Neural progenitor cell (in vitro differentiated cells): ENCODE results near the gene OR8B4. TPM values are rescaled to one million over a fixed set of nuclear protein-coding genes. Genes with fewer than 3 reads are reported as not detected.
"Not testable (repeated sequence)": the region's sequence is repeated elsewhere in the genome, so short reads cannot be mapped to it uniquely, and the experiment has no call there.

ENCODE experiments used
- DNase-seq: peaks from one replicate; pipeline ENCODE4 v3.0.0-alpha.2; 2016; ENCODE audit warnings: low spot score
- H2AFZ ChIP-seq: fragments of 200-600 bp; sonication (generic); replicated peaks from 2 replicates; pipeline ENCODE4 v1.6.1; 2016; ENCODE audit warnings: antibody characterized with exemption
- H3F3A ChIP-seq: fragments of 200-600 bp; sonication (generic); 2 replicates; pipeline ENCODE4 v1.6.1; 2016; ENCODE audit warnings: antibody characterized with exemption, low read depth
- H3K27ac ChIP-seq: fragments of 200-600 bp; sonication (generic); 2 replicates; pipeline ENCODE4 v1.5.1; 2016; ENCODE audit warnings: mild to moderate bottlenecking
- H3K27me3 ChIP-seq: fragments of 200-600 bp; sonication (generic); 2 replicates; pipeline ENCODE4 v1.6.1; 2016; ENCODE audit warnings: mild to moderate bottlenecking, moderate library complexity
- H3K36me3 ChIP-seq: fragments of 200-600 bp; sonication (generic); 2 replicates; pipeline ENCODE4 v1.5.1; 2016
- H3K4me1 ChIP-seq: fragments of 200-600 bp; sonication (generic); 2 replicates; pipeline ENCODE4 v1.6.1; 2016; ENCODE audit warnings: mixed run types
- H3K4me2 ChIP-seq: fragments of 200-600 bp; sonication (generic); 2 replicates; pipeline ENCODE4 v1.6.1; 2016
- H3K4me3 ChIP-seq: fragments of 200-600 bp; sonication (generic); 2 replicates; pipeline ENCODE4 v1.5.1; 2016
- H3K79me2 ChIP-seq: fragments of 200-600 bp; sonication (generic); 2 replicates; pipeline ENCODE4 v1.6.1; 2016; ENCODE audit warnings: low read depth
- H3K9ac ChIP-seq: fragments of 200-600 bp; sonication (generic); 2 replicates; pipeline ENCODE4 v1.6.1; 2016
- H3K9me3 ChIP-seq: fragments of 200-600 bp; sonication (generic); 2 replicates; pipeline ENCODE4 v1.5.1; 2016; ENCODE audit warnings: low read depth
- H4K20me1 ChIP-seq: fragments of 200-600 bp; sonication (generic); 2 replicates; pipeline ENCODE4 v1.6.1; 2016; ENCODE audit warnings: low read depth
- H3K27ac Mint-ChIP-seq: 3 replicates; pipeline ENCODE4 v1.8.0; 2021; ENCODE audit warnings: mixed read lengths
- H3K27me3 Mint-ChIP-seq: 2 replicates; pipeline ENCODE4 v1.8.0; 2022; ENCODE audit warnings: low read depth, mild to moderate bottlenecking, inconsistent platforms, moderate library complexity, mixed read lengths; ENCODE audit not compliant: insufficient read depth
- H3K36me3 Mint-ChIP-seq: 3 replicates; pipeline ENCODE4 v1.8.0; 2021; ENCODE audit warnings: mixed read lengths
- H3K4me1 Mint-ChIP-seq: 3 replicates; pipeline ENCODE4 v1.8.0; 2021; ENCODE audit warnings: mixed read lengths
- H3K4me3 Mint-ChIP-seq: 3 replicates; pipeline ENCODE4 v1.8.0; 2021; ENCODE audit warnings: mild to moderate bottlenecking, moderate library complexity, mixed read lengths
- H3K9me3 Mint-ChIP-seq: 3 replicates; pipeline ENCODE4 v1.8.0; 2020; ENCODE audit warnings: mixed read lengths
- CTCF ChIP-seq: fragments of 200-600 bp; sonication (generic); IDR thresholded peaks from 2 replicates; pipeline ENCODE4 v1.5.1; 2017; ENCODE audit warnings: antibody characterized with exemption, mild to moderate bottlenecking
- EZH2 ChIP-seq: fragments of 200-600 bp; sonication (generic); IDR thresholded peaks from 2 replicates; pipeline ENCODE4 v1.6.1; 2017; ENCODE audit warnings: antibody characterized with exemption, mild to moderate bottlenecking, moderate library complexity
- EZH2phosphoT487 ChIP-seq: fragments of 200-600 bp; sonication (generic); IDR thresholded peaks from 2 replicates; pipeline ENCODE4 v1.6.1; 2017; ENCODE audit warnings: antibody characterized with exemption
- total RNA-seq: library from RNA; depleted of rRNA; stranded (reverse); fragments of >200 nt; gene quantifications from 2 replicates; pipeline ENCODE4 v1.2.3, GENCODE V29; 2015; ENCODE audit warnings: low replicate concordance

OR8B4 gene
- total RNA-seq, 1 donor from 2014 or later: not detected

- H3K27ac ChIP-seq: no peak overlapping the region
- no peaks in the 10 kb centered on the region for H3K9me3 ChIP-seq
- peaks cover 3% of the 10 kb centered on the region for H3K27me3 Mint-ChIP-seq
- no peaks in the 10 kb centered on the region for H3K27me3 ChIP-seq
- no peak overlapping the region for H2AFZ ChIP-seq
- H3K79me2 ChIP-seq: no peaks in the 10 kb centered on the region
- no peaks in the 10 kb centered on the region for H3K36me3 Mint-ChIP-seq
- no peak for TF ChIP-seq EZH2
- no peak for TF ChIP-seq EZH2phosphoT487
- no peak for TF ChIP-seq CTCF
- H3K27ac Mint-ChIP-seq: no peak overlapping the region
- no peaks in the 10 kb centered on the region for H4K20me1 ChIP-seq
- no peaks in the 10 kb centered on the region for H3K36me3 ChIP-seq
- no peaks in the 10 kb centered on the region for H3K4me1 Mint-ChIP-seq
- H3K4me2 ChIP-seq: no peak overlapping the region
- no peak overlapping the region for H3K4me3 Mint-ChIP-seq
- H3K4me3 ChIP-seq: no peak overlapping the region
- no peaks in the 10 kb centered on the region for H3F3A ChIP-seq
- H3K9ac ChIP-seq: no peak overlapping the region
- no peak for DNase-seq
- H3K4me1 ChIP-seq: no peaks in the 10 kb centered on the region
- no peaks in the 10 kb centered on the region for H3K9me3 Mint-ChIP-seq
These were observed 30.3 kb downstream of the OR8B4 start for GRCh38 chr11:124394408-124394807.

DNA sequence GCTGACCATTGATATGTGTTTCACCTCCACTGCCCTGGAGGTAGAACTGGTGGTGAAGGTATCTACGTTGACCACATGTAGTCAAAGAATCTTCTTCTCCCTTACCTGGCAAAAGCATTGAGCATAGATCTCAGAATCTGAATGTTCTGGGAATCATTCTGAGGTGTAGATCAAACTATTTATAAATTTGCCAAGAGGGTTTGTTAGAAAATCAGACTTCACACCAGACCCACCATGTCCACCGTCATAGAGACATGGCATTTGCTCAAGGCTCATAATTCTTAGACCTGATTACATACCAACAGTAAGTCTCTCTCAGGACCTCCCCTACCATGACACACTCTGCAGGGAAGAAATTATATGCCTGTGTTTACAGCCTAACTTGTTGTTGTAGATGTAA lies 40.3 kb downstream of the OR8B4 start, which contains the start of gene OR8B2:
Gene OR8B2 (minus strand): TSS at position 101 of the 400 bp plus-strand sequence. CDS start 1,156 bp downstream, outside the sequence.
- Histone ChIP-seq H3K79me2 (no peaks in the 10 kb centered on the region), H3K4me3 (no peak within 1 kb of the TSS), H3F3A (no peaks in the 10 kb centered on the region), H3K27me3 (no peaks in the 10 kb centered on the region), H3K9ac (no peak within 1 kb of the TSS), H3K9me3 (no peaks in the 10 kb centered on the region), H3K4me1 (no peaks in the 10 kb centered on the region), H3K36me3 (no peaks in the 10 kb centered on the region), H2AFZ (no peak within 1 kb of the TSS), H3K4me2 (no peak within 1 kb of the TSS), H3K27ac (no peak within 1 kb of the TSS), H4K20me1 (no peaks in the 10 kb centered on the region)
- TF ChIP-seq EZH2: no peak
- TF ChIP-seq EZH2phosphoT487: no peak
- TF ChIP-seq CTCF: no peak
- H3K36me3 Mint-ChIP-seq: no peaks in the 10 kb centered on the region
- no peaks in the 10 kb centered on the region for H3K4me1 Mint-ChIP-seq
- H3K4me3 Mint-ChIP-seq: no peak within 1 kb of the TSS
- no peaks in the 10 kb centered on the region for H3K27me3 Mint-ChIP-seq
- H3K9me3 Mint-ChIP-seq: peaks cover 2% of the 10 kb centered on the region
- H3K27ac Mint-ChIP-seq: no peak within 1 kb of the TSS
- no peak for DNase-seq

DNA sequence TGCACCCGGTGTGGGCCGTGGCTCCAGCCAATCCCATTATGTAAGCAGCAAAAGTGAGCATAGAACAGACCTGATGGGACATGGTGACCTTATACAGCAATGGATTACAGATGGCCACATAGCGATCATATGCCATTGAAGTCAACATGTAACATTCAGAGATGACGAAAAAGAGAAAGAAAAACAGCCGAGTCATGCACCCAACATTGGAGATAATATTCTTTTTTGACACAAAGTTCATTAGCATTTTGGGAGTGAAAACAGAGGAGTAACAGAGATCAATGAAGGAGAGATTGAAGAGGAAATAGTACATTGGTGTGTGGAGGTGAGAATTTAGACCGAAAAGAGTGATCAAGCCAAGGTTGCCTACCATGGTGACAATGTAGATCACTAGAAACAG lies 41.8 kb downstream of the OR8B4 start:
- not testable (repeated sequence) for H3K36me3 Mint-ChIP-seq, H3K4me1 Mint-ChIP-seq, H3K4me3 ChIP-seq, H3K4me1 ChIP-seq, H3K4me2 ChIP-seq, H3K9me3 Mint-ChIP-seq, H3K27me3 ChIP-seq, H2AFZ ChIP-seq, H3K36me3 ChIP-seq, H3F3A ChIP-seq, H3K79me2 ChIP-seq, H3K9me3 ChIP-seq, H3K27ac Mint-ChIP-seq, H3K4me3 Mint-ChIP-seq, DNase-seq, H3K9ac ChIP-seq, H3K27me3 Mint-ChIP-seq, H3K27ac ChIP-seq, H4K20me1 ChIP-seq

GRCh38 chr11:124380585-124380984 lies 44.1 kb downstream of the OR8B4 start:
- TF ChIP-seq EZH2phosphoT487 (no peak), EZH2 (no peak), CTCF (no peak)
- Histone ChIP-seq H3F3A (no peaks in the 10 kb centered on the region), H3K4me2 (no peak overlapping the region), H3K27me3 (no peaks in the 10 kb centered on the region), H3K79me2 (no peaks in the 10 kb centered on the region), H4K20me1 (no peaks in the 10 kb centered on the region), H3K9me3 (no peaks in the 10 kb centered on the region), H2AFZ (no peak overlapping the region), H3K4me3 (no peak overlapping the region), H3K4me1 (no peaks in the 10 kb centered on the region), H3K9ac (no peak overlapping the region), H3K27ac (no peak overlapping the region), H3K36me3 (no peaks in the 10 kb centered on the region)
- Mint-ChIP-seq H3K4me3 (no peak overlapping the region), H3K27ac (no peak overlapping the region), H3K36me3 (no peaks in the 10 kb centered on the region), H3K27me3 (no peaks in the 10 kb centered on the region), H3K9me3 (no peaks in the 10 kb centered on the region), H3K4me1 (no peaks in the 10 kb centered on the region)
- no peak for DNase-seq
